Thyroid gland (tissue), 4 donors: Measurements from ENCODE around the gene TRIOBP. TPM values are rescaled to one million over a fixed set of nuclear protein-coding genes. Genes with fewer than 3 reads are reported as not detected.

Source experiments
- DNase-seq, 2 donors: peaks; one replicate each; pipeline ENCODE4 v3.0.0-alpha.2; 2019
- H3K27ac ChIP-seq, 3 donors: fragments of 200-600 bp; sonication (generic); 1 replicate in 2 of 3; 2 replicates in 1 of 3; pipeline ENCODE4 v1.5.1; 2016 to 2019; ENCODE audit warnings: mild to moderate bottlenecking in 1 of 3, moderate library complexity in 1 of 3
- H3K27me3 ChIP-seq: fragments of 200-600 bp; sonication (generic); one replicate; pipeline ENCODE4 v1.5.1; 2019
- H3K36me3 ChIP-seq, 2 donors: fragments of 200-600 bp; sonication (generic); one replicate each; pipeline ENCODE4 v1.5.1; 2016 to 2019
- H3K4me1 ChIP-seq, 2 donors: fragments of 200-600 bp; sonication (generic); one replicate each; pipeline ENCODE4 v1.5.1; 2017 to 2019
- H3K4me3 ChIP-seq, 3 donors: fragments of 200-600 bp; sonication (generic); replicated peaks in 1 of 3; 1 replicate in 2 of 3; 2 replicates in 1 of 3; pipeline ENCODE4 v1.5.1; 2016; ENCODE audit warnings: mild to moderate bottlenecking in 1 of 3
- H3K9me3 ChIP-seq: fragments of 200-600 bp; sonication (generic); one replicate; pipeline ENCODE4 v1.5.1; 2017
- POLR2A ChIP-seq, 2 donors: fragments of 450-650 bp; IDR thresholded peaks; one replicate each; pipeline ENCODE4 v1.6.1; 2017; ENCODE audit warnings: antibody characterized with exemption in 2 of 2, mild to moderate bottlenecking in 2 of 2, moderate library complexity in 1 of 2
- WGBS, 2 donors: methylation state at CpG; one replicate each; pipeline ENCODE4 v1.1.5; 2017; 5-methylcytosine and 5-hydroxymethylcytosine counted together
- intact Hi-C: fragments of 100-400 bp; cut with DNase I; formaldehyde crosslinking; loops from one replicate; pipeline ENCODE4 v1.15.1; 2023
- total RNA-seq, 4 donors: library from RNA; depleted of rRNA; stranded (reverse); fragments of >200 nt; gene quantifications; one replicate each; pipeline ENCODE4 v1.2.3, GENCODE V29; 2016
- TF ChIP-seq, protein P1 (sequence below), 6 experiments: fragments of 200-600 bp in 3 of 6; fragments of 450-650 bp in 3 of 6; sonication (generic) in 3 of 6; IDR thresholded peaks; one replicate each; pipeline ENCODE4 v1.5.1; 2016 to 2019; ENCODE audit warnings: antibody characterized with exemption in 6 of 6, mild to moderate bottlenecking in 2 of 6, inconsistent platforms in 1 of 6, moderate library complexity in 1 of 6

Gene TRIOBP
- total RNA-seq, 4 donors from 2014 or later = 120 to 150 (median 140) TPM

DNA sequence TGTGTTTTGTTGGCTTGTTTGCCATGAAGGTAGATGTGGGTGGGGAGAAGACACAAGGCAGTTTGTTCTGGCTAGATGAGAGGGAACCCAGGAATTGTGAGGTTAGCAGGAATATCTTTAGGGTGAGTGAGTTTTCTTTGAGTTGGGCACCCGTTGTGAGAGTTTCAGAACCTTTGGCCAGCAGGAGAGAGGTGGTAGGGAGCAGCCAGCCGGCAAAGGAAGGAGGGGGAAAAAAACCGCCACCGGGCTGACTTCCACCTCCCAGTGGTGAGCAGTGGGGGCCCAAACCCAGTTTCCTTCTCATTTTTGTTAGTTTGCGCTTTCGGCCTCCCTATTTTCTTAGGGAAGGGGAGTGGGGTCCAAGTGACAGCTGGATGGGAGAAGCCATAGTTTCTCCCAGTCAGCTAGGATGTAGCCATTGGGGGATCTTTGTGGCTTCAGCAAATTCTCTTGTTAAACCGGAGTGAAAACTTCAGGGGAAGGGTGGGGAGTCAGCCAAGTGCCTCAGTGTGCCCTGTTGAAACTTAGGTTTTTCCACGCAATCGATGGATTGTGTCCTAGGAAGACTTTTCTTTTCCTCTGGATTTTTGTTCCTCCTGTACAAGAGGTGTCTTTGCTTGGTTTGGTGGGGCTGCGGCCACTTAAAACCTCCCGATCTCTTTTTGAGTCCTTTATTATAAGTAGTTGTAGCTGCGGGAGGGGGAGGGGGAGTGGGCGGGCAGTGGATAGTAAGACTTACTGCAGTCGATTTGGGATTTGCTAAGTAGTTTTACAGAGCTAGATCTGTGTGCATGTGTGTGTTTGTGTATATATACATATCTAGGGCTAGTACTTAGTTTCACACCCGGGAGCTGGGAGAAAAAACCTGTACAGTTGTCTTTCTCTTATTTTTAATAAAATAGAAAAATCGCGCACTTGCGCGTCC, 109.8 kb downstream of the TRIOBP start:
- WGBS, 2 donors = 2 to 3% methylated on average over 19 of the region's 19 CpGs
- no peaks in the 10 kb centered on the region for H3K9me3 ChIP-seq
- peaks cover 26 to 42% of the 10 kb centered on the region in 2 donors for H3K4me1 ChIP-seq
- H3K36me3 ChIP-seq = no peaks in the 10 kb centered on the region
- H3K27me3 ChIP-seq = no peaks in the 10 kb centered on the region
- peak overlapping the region; percentile 34 to 43 (median 34) for H3K4me3 ChIP-seq
- peak overlapping the region; percentile 44 to 83 (median 55) for H3K27ac ChIP-seq
- intact Hi-C loops = no loop called here
- DNase-seq = peak; percentile 61 to 65
- peak in 1 of 2 donors; percentile 7 for TF ChIP-seq POLR2A (IDR thresholded peaks at IDR 0.05)
- TF ChIP-seq, protein P1, sequence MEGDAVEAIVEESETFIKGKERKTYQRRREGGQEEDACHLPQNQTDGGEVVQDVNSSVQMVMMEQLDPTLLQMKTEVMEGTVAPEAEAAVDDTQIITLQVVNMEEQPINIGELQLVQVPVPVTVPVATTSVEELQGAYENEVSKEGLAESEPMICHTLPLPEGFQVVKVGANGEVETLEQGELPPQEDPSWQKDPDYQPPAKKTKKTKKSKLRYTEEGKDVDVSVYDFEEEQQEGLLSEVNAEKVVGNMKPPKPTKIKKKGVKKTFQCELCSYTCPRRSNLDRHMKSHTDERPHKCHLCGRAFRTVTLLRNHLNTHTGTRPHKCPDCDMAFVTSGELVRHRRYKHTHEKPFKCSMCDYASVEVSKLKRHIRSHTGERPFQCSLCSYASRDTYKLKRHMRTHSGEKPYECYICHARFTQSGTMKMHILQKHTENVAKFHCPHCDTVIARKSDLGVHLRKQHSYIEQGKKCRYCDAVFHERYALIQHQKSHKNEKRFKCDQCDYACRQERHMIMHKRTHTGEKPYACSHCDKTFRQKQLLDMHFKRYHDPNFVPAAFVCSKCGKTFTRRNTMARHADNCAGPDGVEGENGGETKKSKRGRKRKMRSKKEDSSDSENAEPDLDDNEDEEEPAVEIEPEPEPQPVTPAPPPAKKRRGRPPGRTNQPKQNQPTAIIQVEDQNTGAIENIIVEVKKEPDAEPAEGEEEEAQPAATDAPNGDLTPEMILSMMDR (IDR thresholded peaks at IDR 0.05) = no peak

DNA sequence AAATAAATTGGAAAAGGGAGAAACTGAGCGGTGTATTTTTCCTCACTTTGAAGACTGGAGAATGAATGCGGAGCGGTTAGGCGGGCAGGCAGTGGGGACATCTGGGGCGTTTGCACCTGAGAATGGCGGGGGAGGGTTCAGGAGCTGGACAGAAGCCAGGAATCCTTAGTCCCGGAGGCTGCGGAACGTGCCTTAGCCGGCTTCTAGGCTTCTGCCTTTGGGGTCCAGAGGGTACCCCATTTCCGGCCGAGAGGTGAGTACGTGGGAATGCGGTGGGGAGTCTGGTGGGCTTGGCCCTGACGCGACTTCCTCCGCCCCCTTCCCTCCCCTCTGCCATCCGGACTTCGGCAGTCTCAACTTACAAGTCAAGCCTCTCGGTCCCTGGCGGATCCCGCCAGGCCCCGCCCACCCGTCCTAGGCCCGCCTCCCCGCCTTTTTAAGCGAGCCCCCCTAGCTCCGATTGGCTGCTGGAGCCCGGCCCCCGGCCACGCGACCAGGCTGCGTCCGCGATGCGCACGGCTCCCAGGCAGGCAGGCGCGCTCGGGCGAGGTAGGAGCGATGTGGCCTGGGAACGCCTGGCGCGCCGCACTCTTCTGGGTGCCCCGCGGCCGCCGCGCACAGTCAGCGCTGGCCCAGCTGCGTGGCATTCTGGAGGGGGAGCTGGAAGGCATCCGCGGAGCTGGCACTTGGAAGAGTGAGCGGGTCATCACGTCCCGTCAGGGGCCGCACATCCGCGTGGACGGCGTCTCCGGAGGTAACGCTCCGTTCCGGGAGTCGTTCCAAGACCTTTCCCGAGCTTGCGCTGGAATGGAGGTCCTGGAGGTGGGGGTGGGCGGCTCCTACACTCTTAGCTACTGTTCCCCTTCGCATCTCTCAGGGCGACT, 110.8 kb downstream of the TRIOBP start, which contains the start of gene GCAT:
Gene GCAT, plus strand, starts transcription at position 525 of the 884 bp plus-strand sequence. Its CDS starts 34 bp downstream, at position 559.
- H3K27me3 ChIP-seq = no peaks in the 10 kb centered on the region
- H3K4me3 ChIP-seq = peak within 1 kb of the TSS; percentile 34 to 47 (median 34)
- no peaks in the 10 kb centered on the region for H3K9me3 ChIP-seq
- H3K36me3 ChIP-seq = no peaks in the 10 kb centered on the region
- 1 to 2% methylated on average over 16 to 23 of the region's 73 CpGs for WGBS, 2 donors
- H3K4me1 ChIP-seq = peaks cover 22 to 41% of the 10 kb centered on the region in 2 donors
- intact Hi-C loops = no loop called here
- peak within 1 kb of the TSS; percentile 44 to 83 (median 55) for H3K27ac ChIP-seq
- peak; percentile 97 to 98 for DNase-seq
- TF ChIP-seq, protein P1 (IDR thresholded peaks at IDR 0.05) = no peak
- peak; percentile 10 to 93 for TF ChIP-seq POLR2A (IDR thresholded peaks at IDR 0.05)

- H3K4me3 ChIP-seq = peak overlapping the region; percentile 9 to 47 (median 34)
- WGBS, 2 donors = 4 to 14% methylated on average over 8 of the region's 8 CpGs
- intact Hi-C loops = no loop called here
- peaks cover 19 to 34% of the 10 kb centered on the region in 2 donors for H3K4me1 ChIP-seq
- H3K27ac ChIP-seq = peak overlapping the region in 2 of 3 donors; percentile 22 to 47
- DNase-seq = peak in 1 of 2 donors; percentile 36
- no peaks in the 10 kb centered on the region for H3K9me3 ChIP-seq
- TF ChIP-seq, protein P1 (IDR thresholded peaks at IDR 0.05) = no peak
- TF ChIP-seq POLR2A (IDR thresholded peaks at IDR 0.05) = no peak
- no peaks in the 10 kb centered on the region for H3K27me3 ChIP-seq
- H3K36me3 ChIP-seq = peaks cover 0 to 3% of the 10 kb centered on the region in 2 donors
Measured at GRCh38 chr22:37808294-37808657, 111.4 kb downstream of the TRIOBP start.

- Histone ChIP-seq H3K4me1 (peaks cover 19 to 21% of the 10 kb centered on the region in 2 donors), H3K9me3 (no peaks in the 10 kb centered on the region), H3K27ac (no peak overlapping the region), H3K36me3 (peaks cover 0 to 3% of the 10 kb centered on the region in 2 donors), H3K4me3 (no peak overlapping the region), H3K27me3 (no peaks in the 10 kb centered on the region)
- intact Hi-C loops = loop anchor here (10.0 kb wide), 1 partner anchor 125 kb away; no protein-coding TSS in a partner anchor
- DNase-seq = no peak
- no peak for TF ChIP-seq POLR2A (IDR thresholded peaks at IDR 0.05)
- TF ChIP-seq, protein P1 (IDR thresholded peaks at IDR 0.05) = no peak
- WGBS, 2 donors = 88 to 95% methylated on average over 5 of the region's 5 CpGs
Measured at GRCh38 chr22:37809672-37810333, 113.0 kb downstream of the TRIOBP start.
